ENCODE data around the gene MYL4. TPM values are rescaled to one million over a fixed set of nuclear protein-coding genes. Genes with fewer than 3 reads are reported as not detected.

The MYL4 gene
- total and polyA plus RNA-seq, 4 donors: 0.49 to 9.0 (median 0.56) TPM

GRCh38 chr17:47188271-47188875, 20.8 kb upstream of the MYL4 start:
- H3K27me3 ChIP-seq (ENCODE audit: control insufficient read depth in 3 of 3, insufficient read depth in 3 of 3, low read length in 2 of 3): no peaks in the 10 kb centered on the region
- no peaks in the 10 kb centered on the region for H3K9me3 ChIP-seq (ENCODE audit: control insufficient read depth in 4 of 4, insufficient read depth in 3 of 4, low read length in 3 of 4)
- WGBS, 2 donors: 1 to 2% methylated on average over 15 of the region's 15 CpGs
- peaks cover 0 to 16% (median 4%) of the 10 kb centered on the region in 5 donors for H3K4me1 ChIP-seq (ENCODE audit: control insufficient read depth in 5 of 5, insufficient read depth in 5 of 5, low read length in 5 of 5)
- peak overlapping the region; percentile 75 to 96 for H3K9ac ChIP-seq (ENCODE audit: insufficient read depth in 1 of 2, low read length in 2 of 2)
- ATAC-seq (ENCODE audit: insufficient read depth, low FRiP score) (no peak), DNase-seq (peak; percentile 31 to 63 (median 61))
- no peaks in the 10 kb centered on the region for H3K36me3 ChIP-seq (ENCODE audit: control insufficient read depth in 4 of 4, insufficient read depth in 4 of 4, low read length in 4 of 4)
- peak overlapping the region; percentile 50 for H3K4me3 ChIP-seq
- peak overlapping the region; percentile 90 to 93 for H3K27ac ChIP-seq (ENCODE audit: low read depth in 1 of 2, low read length in 1 of 2)
- no peak for TF ChIP-seq CTCF (IDR thresholded peaks at IDR 0.05; ENCODE audit: control extremely low read depth, extremely low read depth)

- H3K4me1 ChIP-seq (ENCODE audit: control insufficient read depth in 5 of 5, insufficient read depth in 5 of 5, low read length in 5 of 5): peaks cover 0 to 16% (median 4%) of the 10 kb centered on the region in 5 donors
- WGBS, 2 donors: 0% methylated on average over 64 of the region's 64 CpGs
- peak; percentile 98 for ATAC-seq (ENCODE audit: insufficient read depth, low FRiP score)
These were observed 20.0 kb upstream of the MYL4 start, which contains the start of gene CDC27 for GRCh38 chr17:47188876-47189731. CDC27 (minus strand) TSS chr17:47189295; CDS start chr17:47189172, 123 bp downstream.

GRCh38 chr17:47189732-47190237, 19.4 kb upstream of the MYL4 start:
- peak overlapping the region; percentile 2 for H3K4me3 ChIP-seq
- H3K4me1 ChIP-seq (ENCODE audit: control insufficient read depth in 5 of 5, insufficient read depth in 5 of 5, low read length in 5 of 5): peaks cover 0 to 16% (median 4%) of the 10 kb centered on the region in 5 donors
- peak overlapping the region; percentile 41 to 93 for H3K9ac ChIP-seq (ENCODE audit: insufficient read depth in 1 of 2, low read length in 2 of 2)
- DNase-seq (no peak), ATAC-seq (ENCODE audit: insufficient read depth, low FRiP score) (no peak)
- no peaks in the 10 kb centered on the region for H3K27me3 ChIP-seq (ENCODE audit: control insufficient read depth in 3 of 3, insufficient read depth in 3 of 3, low read length in 2 of 3)
- no peak for TF ChIP-seq CTCF (IDR thresholded peaks at IDR 0.05; ENCODE audit: control extremely low read depth, extremely low read depth)
- peak overlapping the region in 1 of 2 donors; percentile 72 for H3K27ac ChIP-seq (ENCODE audit: low read depth in 1 of 2, low read length in 1 of 2)
- 41 to 51% methylated on average over 5 of the region's 5 CpGs for WGBS, 2 donors
- no peaks in the 10 kb centered on the region for H3K36me3 ChIP-seq (ENCODE audit: control insufficient read depth in 4 of 4, insufficient read depth in 4 of 4, low read length in 4 of 4)
- H3K9me3 ChIP-seq (ENCODE audit: control insufficient read depth in 4 of 4, insufficient read depth in 3 of 4, low read length in 3 of 4): no peaks in the 10 kb centered on the region

More at GRCh38 chr17:47188876-47189731, 20.0 kb upstream of the MYL4 start, which contains the start of gene CDC27:
- Histone ChIP-seq H3K27ac (ENCODE audit: low read depth in 1 of 2, low read length in 1 of 2) (peak within 1 kb of the TSS; percentile 90 to 93), H3K36me3 (ENCODE audit: control insufficient read depth in 4 of 4, insufficient read depth in 4 of 4, low read length in 4 of 4) (no peaks in the 10 kb centered on the region), H3K9me3 (ENCODE audit: control insufficient read depth in 4 of 4, insufficient read depth in 3 of 4, low read length in 3 of 4) (no peaks in the 10 kb centered on the region), H3K27me3 (ENCODE audit: control insufficient read depth in 3 of 3, insufficient read depth in 3 of 3, low read length in 2 of 3) (no peaks in the 10 kb centered on the region), H3K4me3 (peak within 1 kb of the TSS; percentile 50), H3K9ac (ENCODE audit: insufficient read depth in 1 of 2, low read length in 2 of 2) (peak within 1 kb of the TSS; percentile 93 to 96)
- no peak for TF ChIP-seq CTCF (IDR thresholded peaks at IDR 0.05; ENCODE audit: control extremely low read depth, extremely low read depth)
- DNase-seq: peak; percentile 100

Measured in lung (tissue), 12 donors.